Activated CD8-positive, alpha-beta memory T cell treated with anti-CD3 and anti-CD28 coated beads for 24 hours (primary cell): ENCODE results near the gene ZFP14.
A peak's percentile ranks its signal among the peaks of the same experiment; 100 is the strongest.

Experiments
- DNase-seq: peaks from one replicate; pipeline ENCODE4 v3.0.0-alpha.2; 2020

Gene ZFP14

DNA sequence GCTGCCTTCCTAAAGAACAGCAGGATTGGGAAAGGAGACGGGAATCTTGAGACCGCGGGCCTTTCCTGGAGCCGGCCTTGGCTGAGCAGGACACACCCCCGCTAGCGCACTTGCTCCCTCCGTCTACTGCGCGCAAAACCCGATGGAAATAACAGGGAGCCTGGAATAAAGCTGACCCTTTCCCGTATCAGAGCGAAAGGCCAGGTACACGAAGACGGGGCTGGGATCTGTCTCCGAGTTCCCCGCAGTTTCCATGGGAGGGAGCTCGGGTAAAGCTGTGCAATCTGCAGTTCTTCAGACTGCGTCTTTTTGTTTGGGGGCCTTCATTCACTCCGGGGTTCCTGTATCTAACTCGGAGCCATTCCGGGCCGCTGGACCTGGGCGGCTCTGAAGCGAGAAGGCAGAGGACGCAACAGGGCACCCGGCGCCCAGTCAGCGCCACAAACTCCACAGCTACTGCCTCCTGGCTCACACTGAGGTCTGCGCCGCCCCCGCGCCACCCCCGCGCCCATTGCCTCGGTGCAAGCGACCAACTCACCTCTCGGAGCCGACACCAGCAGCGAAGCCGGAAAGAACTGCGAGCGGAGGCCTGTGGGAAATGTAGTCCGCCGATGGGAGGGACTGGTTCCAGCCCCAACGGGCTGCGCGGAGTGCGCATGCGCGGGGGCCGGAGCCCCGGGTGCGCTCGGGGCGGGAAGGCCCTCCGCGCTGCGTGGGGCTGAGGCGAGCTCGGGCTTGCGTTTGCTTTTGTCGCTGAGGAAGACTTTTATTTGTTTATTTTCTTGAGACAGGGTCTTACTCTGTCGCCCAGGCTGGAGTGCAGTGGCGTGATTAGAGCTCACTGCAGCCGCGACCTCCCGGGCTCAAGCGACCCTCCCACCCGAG, at the start of gene ZFP14:
ZFP14 (minus strand) TSS at position 577 of the 885 bp plus-strand sequence. CDS start 11,309 bp downstream, outside the sequence.
- peak; percentile 97 for DNase-seq

DNA sequence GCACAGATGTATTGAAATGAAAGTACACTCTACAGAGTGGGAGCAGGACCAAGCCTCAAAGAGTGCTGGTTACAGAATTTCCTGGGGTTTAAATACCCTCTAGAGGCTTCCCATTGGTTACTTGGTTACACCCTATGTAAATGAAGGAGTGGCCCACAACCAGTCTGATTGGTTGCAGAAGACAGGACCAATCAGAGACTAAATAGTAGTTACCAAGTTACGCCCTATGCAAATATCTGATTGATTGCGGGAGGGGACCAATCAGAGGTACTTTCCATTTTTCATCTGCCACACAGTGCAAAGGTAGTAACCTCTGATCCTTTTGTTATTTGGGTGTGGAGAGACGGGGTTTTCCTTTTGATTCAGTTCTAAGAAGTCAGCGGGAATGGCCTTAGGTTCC, 44.9 kb upstream of the ZFP14 start:
- no peak for DNase-seq

DNA sequence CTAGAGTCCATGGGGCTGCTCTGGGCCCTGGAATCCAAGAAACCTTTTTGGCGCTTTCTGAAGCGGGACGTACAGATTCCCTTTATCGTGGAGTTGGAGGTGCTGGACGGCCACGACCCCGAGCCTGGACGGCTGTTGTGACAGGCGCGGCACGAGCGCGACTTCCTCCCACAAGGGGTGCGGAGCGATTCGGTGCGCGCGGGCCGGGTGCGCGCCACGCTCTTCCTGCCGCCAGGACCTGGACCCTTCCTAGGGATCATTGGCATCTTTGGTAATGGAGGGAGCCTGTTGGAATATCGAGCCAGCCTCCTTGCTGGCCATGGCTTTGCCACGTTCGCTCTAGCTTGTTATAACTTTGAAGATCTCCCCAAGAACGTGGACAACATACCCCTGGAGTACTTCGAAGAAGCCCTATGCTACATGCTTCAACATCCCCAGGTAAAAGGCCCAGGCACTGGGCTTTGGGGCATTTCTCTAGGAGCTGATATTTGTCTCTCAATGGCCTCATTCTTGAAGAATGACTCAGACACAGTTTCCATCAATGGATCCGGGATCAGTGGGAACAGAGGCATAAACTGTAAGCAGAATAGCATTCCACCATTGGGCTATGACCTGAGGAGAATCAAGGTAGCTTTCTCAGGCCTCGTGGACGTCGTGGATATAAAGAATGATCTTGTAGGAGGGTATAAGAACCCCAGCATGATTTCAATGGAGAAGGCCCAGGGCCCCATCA, 42.9 kb upstream of the ZFP14 start:
- DNase-seq, result no peak

DNA sequence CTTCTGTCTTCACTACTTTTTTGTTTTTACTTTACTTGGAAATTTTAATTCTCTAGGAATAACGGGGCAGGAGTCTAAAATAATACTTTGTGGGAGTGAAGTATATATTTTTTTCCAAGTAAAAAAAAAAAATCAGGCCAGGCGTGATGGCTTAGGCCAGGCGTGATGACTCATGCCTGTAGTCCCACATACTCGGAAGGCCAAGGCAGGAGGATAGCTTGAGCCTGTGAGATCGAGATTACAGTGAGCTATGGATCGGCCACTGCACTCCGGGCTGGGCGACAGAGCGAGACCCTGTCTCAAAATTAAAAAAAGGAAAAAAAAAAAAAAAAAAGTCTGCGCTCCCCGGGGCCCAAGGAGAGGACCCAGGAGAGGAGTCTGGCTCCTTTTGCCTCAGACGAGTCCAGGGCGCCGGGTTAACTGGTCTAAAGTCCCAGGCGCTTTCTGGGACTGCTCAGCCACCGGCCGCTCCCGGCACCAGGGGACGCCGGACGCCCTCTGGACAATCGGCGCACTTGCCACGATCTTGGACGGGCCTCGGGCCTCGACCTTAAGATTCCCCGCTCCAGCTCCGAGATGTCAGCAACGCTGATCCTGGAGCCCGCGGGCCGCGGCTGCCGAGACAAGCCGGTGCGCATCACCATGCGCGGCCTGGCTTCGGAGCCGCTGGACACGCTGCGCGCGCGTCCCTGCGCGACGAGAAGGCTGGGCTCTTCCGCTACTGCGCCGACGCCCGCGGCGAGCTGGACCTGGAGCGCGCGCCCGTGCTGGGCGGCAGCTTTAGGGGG, 42.2 kb upstream of the ZFP14 start:
- no peak for DNase-seq

DNA sequence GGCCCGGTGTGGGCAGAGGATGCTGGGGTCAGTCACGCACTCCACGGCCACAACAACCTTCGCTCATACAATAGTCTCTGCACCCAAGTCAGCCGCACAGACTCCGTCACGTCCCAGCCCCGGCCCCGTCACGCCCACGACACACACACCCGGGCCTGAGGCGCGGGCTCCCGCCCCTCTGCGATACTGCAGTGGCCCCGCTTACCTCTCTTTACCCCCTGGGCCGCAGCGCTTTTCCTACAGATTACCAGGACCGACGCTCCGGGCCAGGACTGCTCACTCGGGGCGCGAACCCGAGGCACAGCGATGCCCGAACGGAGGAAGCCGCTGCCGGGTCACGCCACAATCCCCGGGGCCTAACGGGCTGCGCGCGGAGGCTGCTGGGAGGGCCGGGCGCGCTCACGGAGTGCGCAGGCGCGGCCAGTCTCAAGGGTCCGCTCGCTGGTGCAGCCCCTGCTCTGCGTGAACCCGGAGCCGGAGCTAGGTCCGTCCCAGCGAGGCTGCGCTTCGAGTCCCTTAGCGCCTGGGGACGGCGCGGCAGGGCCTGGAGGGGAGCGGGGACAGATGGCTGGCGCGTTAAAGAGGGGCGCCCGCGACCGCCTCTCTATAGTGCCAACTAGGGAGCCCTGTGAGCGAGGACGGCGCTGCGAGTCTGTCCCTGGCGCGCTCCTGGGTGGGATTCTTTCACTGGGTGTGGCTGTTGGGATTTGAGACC, 39.4 kb upstream of the ZFP14 start, which contains the start of gene ZFP82:
ZFP82 (minus strand) TSS at position 358 of the 715 bp plus-strand sequence. CDS start 8,855 bp downstream, outside the sequence.
- peak; percentile 93 for DNase-seq

DNA sequence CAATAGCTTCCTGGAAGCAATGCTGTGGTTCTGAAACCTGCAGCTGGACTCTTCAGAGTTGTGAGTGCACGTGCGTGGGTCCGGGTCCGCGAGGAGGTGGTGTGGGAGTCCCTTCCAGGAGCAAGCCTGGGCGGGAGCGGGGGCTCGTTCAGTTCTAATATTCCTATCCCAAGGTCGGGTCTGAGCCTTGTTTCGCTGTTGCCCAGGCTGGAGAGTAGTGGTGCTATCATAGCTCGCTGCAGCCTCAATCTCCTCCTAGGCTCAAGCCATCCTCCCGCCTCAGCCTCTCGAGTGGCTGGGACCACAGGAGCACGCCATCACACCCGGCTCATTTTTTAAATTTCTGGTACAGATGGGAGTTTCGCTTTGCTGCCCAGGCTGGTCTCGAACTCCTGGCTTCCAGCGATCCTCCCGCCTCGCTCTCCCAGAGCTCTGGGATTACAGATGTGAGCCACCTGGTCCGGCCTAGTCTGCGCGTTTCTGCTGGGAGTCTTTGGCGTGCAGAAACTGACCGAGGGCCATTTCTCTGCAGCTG, 38.8 kb upstream of the ZFP14 start:
- DNase-seq, result no peak

DNA sequence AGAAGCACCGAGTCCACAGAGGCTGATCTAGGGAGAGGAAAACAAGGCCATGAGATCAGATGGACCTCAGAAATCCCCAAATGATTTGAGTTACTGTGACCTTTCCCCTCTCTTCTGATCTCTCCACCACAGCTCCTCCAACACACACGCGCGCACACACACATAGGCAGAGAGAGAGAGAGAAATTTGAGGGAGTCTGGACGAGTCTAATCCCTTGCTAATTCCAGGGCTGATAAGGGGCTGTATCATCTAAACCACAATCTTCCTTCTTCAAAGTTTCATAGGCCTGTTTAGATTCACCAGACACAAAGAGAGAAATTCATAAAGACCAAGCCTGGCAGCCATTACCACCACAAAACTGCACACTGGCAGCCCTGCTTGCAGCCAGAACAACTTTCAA, 30.8 kb upstream of the ZFP14 start:
- no peak for DNase-seq

DNA sequence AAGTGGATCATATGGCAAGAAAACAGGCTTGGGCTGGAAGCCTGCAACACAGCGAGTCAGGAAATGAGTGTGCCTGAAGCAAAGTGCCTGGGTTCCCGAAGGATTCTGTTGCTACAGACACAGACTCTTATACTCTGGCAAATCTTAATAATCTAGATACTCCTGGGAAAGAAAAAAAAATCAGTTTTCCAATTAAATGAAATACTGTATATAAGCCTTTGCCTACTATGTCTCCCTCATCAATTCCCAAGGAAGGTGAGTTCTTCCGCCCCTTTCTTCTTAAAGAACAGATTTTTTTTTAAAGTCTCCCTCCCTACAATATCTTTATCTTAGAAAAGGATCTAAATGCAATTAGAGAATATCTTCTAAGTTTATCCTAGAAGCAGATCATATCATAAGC, 29.1 kb upstream of the ZFP14 start:
- DNase-seq, result no peak

DNA sequence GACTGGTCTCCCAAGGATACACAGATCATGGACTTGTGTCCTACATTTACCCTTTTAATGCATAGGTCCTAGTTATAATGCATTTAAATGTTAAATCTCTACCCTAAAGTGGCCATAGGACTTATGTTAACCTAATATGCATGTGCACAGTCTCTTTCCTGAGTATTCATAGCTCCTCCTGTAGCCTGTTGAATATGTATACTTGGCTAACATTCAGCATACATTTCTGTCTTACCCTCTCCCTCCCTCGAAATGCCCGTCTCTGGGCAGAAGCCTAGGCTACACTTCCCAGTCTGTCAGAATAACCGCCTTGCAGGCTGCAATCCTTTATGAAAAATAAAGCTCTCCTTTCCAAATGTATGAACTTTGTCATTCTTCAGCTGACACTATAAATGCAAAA, 25.5 kb upstream of the ZFP14 start:
- no peak for DNase-seq

DNA sequence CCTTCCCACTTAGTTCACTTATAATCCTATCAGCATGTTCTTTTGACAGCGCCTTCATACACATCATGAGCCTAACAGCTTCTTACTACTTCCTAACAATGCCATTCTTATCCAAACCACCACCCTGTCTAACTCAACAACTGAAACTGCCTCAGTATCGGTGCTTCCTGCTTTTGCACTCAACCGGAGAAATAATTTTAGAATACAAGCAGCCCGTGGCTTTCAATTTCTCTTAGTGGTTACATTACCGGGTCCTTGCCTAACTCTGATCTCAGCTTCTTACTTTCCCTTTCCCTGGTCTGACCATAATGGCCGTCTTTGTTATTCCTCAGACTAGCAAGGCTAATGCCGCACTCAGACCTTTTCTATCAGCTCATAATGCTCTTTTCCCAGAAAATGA, 22.5 kb upstream of the ZFP14 start:
- DNase-seq, result no peak

DNA sequence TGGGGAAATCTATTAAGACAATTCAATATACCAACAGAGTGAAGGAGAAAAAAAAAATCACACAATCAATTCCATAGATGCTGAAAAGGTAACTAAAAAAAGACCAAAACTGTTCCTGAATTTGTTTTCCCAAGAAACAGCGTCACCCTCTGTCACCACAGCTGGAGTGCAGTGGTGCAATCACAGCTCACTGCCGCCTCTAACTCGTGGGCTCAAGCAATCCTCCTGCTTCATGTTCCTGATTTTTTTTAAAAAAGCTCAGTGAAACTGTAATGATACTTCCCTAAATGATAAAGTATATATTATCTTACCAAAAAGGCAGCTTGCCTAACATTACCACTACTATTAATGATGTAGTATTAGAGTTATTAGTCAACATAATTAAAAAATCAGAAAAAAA, 19.6 kb upstream of the ZFP14 start:
- no peak for DNase-seq

DNA sequence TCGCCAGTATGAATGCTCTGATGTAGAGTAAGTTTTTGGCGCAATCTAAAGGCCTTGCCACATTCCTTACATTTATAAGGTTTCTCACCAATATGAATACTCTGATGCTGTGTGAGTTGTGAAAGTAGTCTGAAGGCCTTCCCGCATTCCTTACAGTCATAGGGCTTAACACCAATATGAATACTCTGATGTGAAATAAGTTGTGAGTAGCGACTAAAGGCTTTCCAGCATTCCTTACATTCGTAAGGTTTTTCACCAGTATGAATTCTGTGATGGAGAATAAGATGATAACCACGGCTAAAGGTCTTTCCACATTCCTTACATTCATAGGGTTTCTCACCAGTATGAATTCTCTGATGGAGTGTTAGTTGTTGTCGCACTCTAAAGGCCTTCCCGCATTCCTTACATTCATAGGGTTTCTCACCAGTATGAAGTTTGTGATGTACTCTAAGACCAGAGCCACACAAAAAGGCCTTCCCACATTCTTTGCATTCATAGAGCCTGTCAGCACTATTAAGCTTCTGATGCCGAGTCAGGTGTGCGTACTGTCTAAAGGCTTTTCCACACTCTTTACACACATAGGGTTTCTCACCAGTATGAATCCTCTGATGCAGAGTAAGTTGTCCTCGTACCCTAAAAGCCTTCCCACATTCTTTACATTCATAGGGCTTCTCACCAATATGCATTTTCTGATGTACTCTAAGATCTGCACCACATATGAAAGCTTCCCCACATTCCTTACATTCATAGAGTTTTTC, 14.1 kb upstream of the ZFP14 start:
- no peak for DNase-seq

DNA sequence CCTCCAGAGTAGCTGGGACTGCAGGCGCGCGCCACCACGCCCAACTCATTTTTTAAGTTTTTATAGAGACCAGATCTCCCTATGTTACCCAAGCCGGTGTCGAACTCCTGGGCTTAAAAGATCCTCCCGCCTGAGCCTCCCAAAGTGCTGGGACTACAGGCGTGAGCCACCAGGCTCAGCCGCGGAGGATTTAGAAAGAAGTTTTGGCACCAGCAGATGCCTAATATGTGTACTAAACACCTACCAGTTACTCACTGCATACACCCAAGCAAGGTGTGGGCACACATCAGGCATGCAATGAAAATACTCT, 464 bp upstream of the ZFP14 start:
- no peak for DNase-seq

DNA sequence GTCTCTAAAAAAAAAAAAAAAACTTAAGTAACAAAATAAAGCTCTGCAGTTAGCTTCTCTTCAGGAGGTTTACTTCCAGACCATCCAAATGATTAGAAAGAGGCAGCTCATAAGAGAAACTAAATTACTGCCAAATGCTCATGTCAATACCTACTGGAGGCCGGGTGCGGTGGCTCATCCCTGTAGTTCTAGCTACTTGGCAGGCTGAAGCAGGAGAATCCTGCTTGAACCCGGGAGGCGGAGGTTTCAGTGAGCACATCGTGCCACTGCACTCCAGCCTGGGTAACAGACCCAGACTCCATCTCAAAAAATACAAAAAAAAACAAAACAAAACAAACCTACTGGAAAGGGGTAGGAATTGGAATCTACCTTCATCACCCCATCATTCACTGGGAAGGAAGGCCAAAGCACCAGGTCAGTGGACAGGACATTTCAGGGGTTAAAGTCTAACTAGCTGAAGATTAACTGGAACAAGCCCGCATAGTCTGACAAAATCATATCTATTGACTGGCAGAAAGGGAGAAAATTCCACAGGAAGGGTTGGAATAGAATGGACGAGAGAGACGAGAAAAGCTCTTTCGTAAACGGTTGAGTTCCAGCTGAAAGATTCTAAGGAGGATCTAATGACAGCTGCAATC, 1.3 kb downstream of the ZFP14 start:
- DNase-seq, result no peak

DNA sequence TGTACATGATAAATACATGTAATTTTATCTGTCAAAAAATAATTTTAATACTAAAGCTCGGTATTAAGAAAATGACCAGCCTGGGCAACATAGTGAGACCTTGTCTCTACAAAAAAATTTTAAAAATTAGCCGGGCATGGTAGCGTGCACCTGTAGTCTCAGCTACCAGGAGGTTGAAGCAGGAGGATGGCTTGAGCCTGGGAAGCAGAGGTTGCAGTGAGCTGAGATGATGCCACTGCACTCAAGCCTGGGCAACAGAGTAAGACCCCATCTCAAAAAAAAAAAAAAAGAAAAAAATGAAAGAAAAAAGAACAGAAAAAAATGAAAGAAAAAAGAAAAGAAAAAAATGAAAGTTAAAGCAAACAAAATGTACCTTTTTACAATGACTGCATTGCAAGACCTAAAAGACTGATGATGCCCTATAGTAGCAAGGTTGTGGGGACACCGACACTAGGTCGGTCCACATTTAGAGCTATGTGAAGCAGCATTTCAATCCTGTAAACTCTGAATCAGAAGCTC, 5.3 kb downstream of the ZFP14 start:
- no peak for DNase-seq

DNA sequence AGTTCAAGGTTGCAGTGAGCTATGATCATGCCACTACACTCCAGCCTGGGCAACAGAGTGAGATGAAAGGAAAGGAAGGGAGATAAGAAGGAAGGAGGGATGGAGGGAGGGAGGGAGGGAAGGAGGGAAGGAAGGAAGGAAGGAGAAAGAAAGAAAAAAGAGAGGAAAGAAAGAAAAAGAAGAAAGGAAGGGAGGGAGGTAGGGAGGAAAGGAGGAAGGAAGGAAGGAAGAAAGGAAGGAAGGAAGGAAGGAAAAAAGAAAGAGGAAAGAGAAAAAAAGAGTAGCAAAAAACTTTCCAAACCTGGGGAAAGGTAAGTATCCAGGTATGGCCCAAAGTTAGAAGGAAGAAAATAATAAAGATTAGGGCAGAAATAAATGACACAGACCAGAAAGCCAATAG, 7.1 kb downstream of the ZFP14 start:
- DNase-seq, result no peak

DNA sequence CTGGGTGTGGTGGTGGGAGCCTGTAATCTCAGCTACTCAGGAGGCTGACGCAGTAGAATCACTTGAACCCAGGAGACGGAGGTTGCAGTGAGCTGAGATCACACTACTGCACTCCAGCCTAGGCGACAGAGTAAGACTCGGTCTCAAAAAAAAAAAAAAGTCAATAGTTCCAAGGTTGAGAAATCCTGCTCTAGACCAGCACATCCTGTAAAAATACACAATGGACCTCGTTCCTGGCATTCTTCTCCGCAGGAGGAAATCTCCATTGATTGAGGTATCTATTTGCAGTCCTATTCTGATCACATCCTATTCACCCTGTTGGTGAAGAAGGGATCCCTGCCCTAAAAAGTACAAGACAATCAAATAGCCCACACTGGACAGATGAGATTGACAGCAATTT, 15.2 kb downstream of the ZFP14 start:
- DNase-seq, result no peak

DNA sequence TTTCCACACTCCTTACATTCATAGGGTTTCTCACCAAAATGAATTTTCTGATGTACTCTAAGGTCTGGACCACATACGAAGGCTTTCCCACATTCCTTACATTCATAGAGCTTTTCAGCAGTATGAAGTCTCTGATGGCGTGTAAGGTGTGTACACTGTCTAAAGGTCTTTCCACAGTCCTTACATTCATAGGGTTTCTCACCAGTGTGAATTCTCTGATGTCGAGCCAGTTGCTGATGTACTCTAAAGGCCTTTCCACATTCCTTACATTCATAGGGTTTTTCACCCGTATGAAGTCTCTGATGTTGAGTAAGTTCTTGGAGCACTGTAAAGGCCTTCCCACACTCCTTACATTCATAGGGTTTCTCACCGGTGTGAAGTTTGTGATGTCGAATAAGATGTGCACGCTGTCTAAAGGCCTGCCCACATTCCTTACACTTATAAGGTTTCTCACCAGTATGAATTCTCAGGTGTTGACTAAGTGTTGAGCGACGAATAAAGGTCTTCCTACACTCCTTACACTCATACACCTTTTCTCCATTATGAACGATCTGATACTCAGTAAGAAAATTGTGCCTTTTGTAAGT, 38.1 kb downstream of the ZFP14 start:
- no peak for DNase-seq

DNA sequence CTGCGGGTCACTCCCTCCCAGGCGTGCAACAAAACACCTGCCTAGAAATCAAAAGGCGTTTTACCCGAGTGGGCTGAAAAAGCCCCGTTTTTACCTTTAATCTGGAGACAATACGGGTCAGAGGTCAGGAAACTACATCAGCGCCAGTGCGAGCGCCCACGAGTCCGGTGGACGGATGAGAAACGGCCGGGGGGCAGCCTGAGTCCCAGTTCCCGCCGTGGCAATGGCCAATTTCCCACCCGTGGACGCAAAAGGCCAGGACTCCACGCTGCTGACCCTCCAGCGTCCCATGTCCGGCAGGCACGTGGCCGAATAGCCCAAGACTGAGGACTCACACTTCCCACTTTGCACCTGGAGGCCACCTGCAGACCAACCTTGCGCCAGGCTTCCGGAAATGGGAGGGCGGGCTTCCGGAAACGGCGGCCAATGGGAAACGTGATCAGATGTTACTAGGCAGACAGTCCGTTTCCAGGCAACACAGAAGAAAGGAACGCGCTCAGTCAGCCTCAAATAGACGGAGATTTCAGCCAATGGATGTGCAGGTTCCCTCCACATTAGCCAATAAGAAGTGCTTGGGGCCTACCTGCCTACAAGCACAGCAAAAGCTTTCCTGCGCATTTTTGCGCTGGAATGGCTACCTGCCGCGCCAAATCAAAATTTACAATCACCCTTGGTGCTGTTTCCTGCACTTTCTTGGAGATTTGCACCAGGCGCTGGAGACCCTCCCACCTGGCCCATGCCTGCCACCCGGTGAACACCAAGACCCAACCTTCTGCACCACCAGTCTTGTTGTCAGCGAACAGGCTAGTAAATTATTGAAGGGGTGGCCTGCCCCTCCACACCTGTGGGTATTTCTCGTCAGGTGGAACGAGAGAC, 47.4 kb downstream of the ZFP14 start:
- DNase-seq, result peak; percentile 69

DNA sequence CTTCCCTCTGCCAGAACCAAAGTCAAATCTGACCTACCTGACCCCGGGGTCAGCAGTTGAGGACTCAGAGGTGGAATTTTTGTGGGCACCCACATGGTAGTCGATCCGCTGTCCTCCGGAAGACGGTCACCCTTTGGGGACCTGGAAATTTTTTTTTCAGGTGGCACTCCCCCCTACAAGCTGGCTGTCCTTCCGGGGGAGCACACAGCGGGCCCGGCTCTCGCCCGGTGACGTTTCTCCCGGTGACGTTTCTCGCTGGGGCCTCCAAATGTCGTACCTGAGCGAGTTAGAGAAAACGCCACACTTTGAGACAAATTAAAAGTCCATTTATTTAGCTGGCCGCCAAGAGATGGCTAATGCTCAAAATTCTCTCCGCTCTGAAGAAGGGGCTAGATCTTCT, 48.8 kb downstream of the ZFP14 start:
- no peak for DNase-seq
